IPS-NIHi11 (cell line): ENCODE data around the gene IGFBPL1.
A peak's percentile ranks its signal among the peaks of the same experiment; 100 is the strongest.
"Not testable (repeated sequence)": the region's sequence is repeated elsewhere in the genome, so short reads cannot be mapped to it uniquely, and the experiment has no call there.

Experiments
- DNase-seq: peaks from one replicate; pipeline ENCODE4 v3.0.0; 2012; ENCODE audit warnings: mixed read lengths, low spot score

IGFBPL1 gene

DNA sequence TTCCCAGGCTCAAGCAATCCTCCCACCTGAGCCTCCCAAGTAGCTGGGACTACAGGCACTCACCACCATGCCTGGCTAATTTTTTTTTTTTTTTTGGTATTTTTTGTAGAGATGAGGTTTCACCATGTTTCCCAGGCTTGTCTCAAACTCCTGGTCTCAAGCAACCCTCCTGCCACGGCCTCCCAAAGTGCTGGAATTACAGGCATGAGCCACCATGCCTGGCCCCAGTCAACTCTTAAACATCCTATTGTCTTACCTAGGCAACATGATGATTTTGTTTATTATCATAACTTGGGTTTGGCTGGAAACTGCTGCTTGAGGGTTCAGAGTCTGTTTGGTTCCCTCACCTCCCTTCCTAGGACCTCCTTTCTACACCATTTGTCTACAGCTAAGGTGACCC lies 25.1 kb downstream of the IGFBPL1 start:
- not testable (repeated sequence) for DNase-seq

DNA sequence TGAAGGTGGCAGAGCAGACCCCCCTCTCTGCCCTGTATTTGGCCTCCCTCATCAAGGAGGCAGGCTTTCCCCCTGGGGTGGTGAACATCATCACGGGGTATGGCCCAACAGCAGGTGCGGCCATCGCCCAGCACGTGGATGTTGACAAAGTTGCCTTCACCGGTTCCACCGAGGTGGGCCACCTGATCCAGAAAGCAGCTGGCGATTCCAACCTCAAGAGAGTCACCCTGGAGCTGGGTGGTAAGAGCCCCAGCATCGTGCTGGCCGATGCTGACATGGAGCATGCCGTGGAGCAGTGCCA lies 27.9 kb downstream of the IGFBPL1 start:
- no peak for DNase-seq

DNA sequence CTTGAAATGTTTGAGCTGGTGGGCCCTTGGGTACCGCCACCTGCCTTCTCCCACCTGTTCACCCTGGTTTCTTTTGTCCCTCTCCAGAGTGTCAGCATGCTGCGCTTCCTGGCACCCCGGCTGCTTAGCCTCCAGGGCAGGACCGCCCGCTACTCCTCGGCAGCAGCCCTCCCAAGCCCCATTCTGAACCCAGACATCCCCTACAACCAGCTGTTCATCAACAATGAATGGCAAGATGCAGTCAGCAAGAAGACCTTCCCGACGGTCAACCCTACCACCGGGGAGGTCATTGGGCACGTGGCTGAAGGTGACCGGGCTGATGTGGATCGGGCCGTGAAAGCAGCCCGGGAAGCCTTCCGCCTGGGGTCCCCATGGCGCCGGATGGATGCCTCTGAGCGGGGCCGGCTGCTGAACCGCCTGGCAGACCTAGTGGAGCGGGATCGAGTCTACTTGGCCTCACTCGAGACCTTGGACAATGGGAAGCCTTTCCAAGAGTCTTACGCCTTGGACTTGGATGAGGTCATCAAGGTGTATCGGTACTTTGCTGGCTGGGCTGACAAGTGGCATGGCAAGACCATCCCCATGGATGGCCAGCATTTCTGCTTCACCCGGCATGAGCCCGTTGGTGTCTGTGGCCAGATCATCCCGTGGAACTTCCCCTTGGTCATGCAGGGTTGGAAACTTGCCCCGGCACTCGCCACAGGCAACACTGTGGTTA lies 28.4 kb downstream of the IGFBPL1 start:
- DNase-seq, result no peak

DNA sequence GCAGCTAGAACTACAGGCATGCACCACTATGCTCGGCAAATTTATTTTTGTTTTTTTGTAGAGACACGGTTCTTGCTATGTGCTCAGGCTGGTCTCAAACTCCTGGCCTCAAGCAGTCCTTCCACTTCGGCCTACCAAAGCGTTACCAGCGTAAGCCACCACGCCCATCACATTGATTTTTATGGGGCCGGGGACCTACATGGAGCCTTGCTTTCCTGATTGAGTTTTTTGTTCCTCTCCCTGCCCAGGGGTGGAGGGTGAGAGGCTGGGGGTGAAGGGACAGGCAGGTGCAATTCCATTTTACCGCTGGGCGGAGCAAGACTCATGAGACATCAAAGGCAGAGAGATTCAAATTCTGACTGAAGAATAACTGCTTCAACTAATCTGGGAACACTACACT lies 29.8 kb downstream of the IGFBPL1 start:
- DNase-seq, result no peak

DNA sequence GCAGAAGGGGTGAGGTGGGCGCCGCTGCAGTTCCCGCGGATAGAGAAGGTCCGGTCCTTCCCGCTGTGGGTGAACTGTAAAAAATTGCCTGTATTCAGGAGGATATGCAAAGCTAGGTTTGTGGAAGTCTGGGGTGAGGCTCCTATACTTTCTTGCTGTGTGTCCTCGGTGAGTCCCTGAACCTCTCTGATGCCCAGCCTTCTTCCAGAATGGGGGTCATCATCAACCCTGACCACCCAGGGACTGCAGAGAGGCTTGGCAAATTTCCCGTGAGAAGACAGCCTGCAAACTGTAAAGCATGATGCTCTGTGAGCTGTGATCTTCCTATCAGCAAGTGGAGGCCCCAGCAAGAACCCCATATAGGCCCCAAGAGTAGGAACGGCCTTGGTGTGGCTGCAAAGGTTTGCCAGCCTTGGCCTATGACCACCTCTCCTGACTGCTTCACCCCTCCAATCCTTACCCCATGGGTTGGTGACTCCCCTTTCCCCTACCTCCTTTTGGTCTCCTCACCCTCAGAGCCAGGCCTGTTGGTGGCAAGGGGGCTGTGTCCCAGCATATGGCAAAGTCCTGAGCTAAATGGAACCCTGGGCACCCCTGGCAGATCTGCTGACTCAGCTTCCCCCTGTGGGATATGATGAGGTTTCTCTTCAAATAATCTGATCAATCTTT lies 31.0 kb downstream of the IGFBPL1 start:
- DNase-seq, result no peak

DNA sequence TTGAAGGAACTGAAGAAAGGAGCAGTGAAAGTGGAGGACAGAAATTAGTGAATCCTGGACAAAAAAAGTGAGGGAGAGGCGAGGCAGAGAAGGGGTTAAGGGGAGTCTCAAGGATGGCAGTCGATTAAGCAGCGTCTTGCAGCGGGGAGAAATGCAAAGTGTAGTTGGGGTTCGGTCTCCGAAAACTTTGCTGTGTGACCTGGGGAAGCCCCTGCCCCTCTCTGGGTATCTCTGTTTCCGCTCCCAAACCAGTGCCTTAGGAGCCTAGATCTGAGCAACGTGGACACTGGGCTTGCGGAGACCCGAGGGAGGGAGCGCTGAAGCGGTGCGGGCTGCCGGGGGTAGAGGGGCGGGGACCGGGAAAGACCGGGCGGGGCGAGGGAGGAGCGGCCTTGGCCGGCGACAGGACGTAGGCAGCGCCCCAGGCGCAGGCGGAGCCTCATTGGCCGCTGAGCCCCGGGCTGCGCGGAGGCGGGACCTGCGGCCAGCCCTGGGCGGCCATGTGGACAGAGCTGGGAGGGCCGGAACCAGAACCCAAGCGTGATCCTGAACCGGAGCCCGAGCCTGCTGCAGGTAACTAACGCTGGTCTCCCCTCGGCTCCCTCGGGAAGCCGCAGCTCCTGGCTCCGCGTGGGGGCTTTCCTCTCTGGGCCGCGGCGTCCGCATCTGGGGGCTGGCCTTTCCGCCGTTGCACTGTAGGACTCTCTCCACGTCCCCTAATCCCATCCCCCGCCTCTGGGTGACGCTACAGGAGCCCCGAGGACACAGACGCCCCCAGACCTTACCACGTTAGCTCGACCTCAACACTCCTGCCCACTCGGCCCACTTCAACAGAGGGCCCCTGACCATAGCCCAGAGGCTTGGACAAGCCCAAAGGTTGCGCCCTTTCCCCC lies 31.8 kb downstream of the IGFBPL1 start, which contains the start of gene ALDH1B1:
Gene ALDH1B1 (plus strand): TSS at position 468 of the 893 bp plus-strand sequence. CDS start 3,047 bp downstream, outside the sequence.
- DNase-seq, result peak; percentile 99

DNA sequence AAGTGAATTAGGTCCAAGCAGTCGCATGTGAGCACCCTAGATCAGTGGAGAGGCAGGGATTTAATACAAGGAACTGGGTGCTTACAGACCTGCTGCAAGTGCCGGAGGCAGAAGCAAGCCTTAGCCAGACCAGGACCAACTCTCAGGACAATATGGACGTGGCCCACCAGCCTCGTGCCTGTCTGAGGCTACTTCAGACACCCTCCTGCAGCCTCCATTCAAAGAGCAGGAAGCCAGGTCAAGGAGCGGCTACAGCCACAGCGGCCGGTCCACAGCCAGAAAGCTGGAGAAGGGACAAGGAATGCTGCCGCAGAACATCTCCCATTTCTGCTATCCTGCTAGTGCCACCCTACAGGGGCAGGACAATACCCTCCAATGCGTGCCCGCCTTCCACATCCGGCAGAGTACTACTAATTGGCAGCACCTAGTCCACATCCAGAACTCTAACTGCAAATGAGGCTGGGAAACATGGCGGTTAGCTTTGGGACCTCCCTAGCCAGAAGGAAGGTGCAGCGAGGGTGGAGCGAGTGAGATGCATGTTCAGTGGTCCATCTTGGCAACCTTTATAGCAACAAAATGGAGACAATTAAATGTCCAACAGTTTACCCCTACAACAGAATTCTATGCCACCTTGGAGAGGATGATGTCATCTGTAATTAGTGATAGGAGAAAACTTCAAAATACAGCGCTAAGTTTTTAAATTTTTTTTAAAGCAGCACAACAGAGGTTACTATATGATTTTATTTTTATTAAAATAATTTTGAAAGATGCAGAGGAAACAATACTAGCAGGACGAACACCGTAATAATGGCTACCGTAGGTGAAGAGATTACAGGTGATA lies 32.8 kb downstream of the IGFBPL1 start:
- DNase-seq, result no peak

DNA sequence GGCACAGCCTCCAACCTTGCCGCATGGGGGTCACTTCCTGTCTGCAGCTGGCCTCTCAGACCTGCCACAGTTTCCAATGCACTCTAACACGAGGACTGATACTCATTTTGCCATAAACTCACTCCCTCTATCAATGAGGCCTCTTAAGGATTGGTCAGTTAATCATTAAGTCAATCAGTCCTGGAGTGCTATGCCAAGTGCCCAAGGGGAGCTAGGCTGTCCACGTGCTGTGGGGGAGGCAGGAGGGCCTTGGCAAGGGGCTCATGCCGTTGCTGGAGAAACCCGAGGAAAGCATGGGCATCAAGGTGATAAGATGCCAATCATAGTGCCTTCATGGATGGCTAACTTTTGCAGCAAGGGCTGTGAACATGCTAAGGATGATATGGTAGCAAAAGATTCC lies 33.4 kb downstream of the IGFBPL1 start:
- DNase-seq, result no peak

DNA sequence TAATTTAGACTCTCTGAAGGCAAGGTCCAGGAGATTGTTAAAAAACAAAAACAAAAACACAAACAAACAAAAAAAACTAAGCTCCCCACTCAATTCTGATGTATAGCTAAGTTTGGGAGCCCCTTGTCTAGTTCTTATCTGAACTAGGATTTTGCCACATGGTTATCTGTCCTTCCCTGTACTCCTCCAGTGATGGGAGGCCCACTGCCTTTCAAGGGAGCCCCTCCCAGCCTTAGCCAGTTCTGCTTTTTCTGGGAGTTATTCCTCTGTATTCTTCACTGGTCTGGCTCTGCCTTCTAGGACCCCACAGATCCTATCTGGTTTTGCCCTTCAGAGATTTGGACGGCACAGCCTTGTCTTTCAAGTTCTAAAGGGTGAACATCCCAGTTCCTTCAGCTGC lies 33.8 kb downstream of the IGFBPL1 start:
- no peak for DNase-seq

DNA sequence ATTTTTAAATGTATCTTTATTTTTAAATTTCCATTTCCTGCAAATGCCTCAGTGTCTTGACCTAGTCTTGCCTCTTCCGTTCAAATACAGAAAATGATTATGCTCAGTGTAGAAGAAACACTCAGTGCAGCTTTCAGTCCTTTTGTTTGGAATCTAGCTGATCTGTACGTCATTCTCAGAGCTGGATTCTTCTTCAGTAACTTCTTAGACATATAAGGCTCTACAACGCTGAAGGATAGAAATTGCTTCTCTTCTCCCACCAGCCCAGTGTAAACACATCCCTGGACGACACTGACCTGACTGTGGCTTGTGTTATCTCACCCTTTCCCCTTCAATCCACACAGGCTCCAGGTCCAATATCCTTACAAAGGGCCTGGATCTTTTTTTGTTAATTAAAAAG lies 34.9 kb downstream of the IGFBPL1 start:
- DNase-seq, result no peak

DNA sequence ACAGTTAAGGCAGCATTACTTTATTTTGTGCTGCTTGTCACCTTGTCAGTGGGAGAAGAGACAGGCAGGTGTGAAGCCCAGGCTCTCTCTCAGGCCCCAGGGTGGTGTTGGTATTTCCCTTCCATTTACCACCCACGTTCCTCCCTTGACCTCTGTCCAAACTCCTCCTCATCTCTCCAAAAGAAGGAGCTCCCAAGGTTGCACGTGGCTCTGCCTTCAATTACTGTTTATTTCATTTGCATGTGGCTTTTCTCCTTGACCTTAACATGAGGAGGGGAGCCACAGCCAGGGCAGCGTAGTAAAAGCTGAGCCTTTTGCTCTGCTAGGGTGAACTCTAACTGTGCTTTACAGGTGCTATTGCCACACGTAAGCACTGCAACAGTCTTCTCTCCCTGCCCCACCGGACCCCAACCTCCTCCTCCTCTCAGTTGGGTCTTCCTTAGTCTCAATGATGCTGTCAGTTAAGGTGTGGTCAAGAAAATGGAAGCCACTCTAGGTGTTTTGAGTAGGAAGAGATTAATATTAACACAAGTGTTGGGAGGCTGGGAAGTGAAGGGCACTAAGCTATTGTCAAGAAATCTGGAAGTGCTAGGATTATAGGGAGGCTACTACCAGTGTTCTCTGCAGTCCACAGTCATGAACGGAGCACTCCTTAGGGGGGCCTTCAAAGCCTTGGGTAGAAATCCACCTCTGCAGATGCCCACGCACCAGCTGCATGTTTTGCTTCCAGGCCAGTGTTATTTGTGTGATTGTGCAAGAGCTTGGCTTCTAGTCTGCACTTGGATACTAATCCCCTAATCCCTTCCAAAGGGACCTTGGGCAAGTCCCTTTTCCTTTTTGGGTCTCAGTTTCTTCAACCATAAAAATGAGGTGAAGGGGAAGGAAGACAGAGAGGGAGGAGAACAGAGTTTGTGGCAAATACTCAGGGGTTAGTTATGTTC lies 35.7 kb downstream of the IGFBPL1 start:
- DNase-seq, result no peak

DNA sequence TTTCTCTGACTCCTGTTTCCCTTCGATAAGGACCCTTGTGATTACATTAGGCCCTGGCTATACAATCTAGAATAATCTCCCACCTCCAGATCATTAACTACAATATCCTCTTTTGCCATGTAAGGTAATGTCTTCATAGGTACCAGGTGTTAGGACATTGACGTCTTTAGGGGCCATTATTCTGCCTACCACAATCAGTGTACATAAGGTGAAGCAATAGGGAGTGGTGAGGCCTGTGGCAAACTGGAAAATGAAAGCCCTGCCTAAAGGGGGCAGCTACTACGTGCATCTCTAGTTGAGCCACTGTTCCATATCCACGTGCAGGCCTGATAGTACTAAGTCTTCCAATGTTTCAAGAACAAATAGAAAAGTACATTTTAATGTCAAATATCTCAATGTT lies 36.5 kb downstream of the IGFBPL1 start:
- DNase-seq, result no peak

DNA sequence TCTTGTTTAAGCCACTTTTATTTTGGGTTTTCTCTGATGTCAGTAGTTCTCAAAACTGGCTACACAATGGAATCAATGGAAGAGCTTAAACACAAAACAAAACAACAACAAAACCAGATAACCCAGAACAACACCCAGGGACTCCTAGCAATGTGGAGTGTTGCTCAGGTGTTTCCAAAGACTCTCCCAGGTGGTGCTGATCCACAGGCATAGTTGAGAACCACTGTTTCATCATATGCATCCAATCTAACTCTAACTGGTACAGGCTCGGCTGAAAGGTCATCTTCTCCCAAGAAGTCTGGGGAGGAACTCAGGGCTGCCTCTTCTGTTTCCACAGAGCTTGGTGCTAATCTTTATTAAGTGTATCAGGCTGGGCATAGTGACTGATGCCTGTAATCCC lies 37.2 kb downstream of the IGFBPL1 start:
- DNase-seq, result no peak

DNA sequence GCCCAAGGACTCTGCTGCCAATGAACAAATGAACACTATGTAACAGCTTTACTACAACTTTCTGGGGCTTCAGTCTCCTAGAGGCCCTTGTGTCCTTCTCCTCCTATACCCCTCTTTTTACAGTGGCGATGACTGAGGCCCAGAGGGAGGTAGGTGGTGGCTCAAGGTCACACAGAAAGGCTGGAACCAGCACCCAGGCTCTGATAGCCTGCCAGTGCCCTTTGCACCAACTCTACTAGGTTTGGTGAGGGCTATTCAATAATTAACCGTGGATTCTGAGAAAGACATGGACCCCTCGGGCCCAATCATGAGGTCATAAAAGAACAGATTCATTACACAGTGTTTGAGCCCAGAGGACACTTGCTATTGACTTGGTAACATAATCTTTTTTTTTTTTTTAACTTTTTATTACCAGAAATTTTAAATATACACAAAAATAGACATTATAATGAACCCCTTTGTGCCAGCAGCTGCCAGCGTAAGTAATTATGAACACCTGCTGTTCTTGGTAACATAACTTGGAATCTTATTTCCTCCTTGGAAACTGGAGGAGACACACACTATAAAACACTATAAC lies 37.8 kb downstream of the IGFBPL1 start:
- no peak for DNase-seq

DNA sequence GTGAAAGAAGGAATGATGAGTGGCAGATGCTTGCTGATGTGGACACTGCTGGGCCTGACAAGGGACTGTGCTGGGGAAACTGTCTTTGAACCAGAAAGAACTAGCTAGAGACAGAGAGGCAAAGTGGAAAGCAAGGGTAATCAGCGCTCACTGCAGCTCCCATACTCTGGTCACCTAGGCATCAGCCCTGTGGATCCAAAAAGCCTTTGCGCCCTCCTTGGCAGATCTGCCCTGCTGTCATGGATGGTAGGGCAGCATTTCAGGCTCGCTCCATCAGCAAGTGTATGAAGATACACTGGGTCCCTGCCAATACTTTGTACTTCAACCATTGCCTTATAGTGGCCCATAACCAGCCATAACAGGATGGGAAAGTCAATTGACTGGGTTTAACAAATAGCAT lies 38.4 kb downstream of the IGFBPL1 start:
- DNase-seq, result no peak

DNA sequence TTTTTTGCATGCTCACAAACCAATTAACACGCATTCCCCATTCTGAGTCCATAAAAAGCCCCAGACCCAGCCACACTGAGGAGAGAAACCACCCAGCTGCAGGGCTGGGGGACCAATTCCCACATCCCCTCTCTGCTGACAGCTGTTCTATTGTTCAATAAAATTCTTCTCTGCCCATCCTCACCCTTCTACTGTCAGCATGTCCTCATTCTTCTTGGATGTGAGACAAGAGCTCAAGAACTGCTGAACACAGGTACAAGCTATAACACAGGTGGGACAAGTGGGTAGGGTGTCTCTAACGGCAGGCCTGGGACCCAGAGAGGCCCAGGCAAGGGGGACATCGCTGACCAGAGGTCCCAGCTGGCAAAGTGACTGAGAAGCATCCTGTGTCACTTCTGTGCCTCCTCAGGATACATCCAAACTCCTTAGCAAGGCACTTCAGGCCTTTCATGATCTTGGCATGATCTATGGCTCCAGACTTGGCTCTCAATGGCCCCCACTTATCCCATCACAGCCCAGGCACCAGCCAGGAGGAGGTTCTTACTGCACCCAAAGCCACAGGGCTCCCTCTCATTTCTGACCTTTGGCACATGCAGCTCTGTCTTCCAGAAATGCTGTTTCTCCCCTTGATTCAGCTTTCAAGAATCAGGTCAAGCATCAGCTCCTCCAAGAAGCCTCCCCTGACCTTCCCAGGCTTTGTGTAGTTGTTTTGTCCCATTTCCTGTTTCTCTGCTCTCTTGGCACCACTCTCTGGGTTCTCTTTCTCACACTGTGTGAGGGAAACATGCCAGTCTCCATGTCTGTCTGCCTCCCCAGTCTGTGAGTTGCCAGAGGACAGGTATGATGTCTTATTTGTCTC lies 39.0 kb downstream of the IGFBPL1 start:
- no peak for DNase-seq

DNA sequence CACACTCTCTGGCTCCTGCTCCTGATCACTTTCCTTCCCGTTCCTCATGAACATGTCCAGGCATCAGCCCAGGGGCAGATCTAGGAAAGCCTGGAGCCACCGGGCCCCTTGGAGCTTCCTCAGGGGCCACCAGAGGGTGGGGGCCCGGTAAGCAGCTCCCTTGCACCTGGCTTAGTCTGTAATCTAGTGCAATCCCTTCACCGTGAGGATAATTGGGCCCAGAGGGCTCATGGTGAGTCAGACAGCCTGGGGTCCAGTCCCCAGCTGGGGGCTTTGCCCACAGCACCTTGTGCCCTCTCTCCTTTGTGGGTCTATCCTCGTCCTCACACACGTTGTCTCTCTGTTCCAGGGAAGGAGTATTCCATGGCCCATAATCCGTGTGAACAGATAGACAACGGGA lies 42.1 kb downstream of the IGFBPL1 start:
- DNase-seq, result no peak

DNA sequence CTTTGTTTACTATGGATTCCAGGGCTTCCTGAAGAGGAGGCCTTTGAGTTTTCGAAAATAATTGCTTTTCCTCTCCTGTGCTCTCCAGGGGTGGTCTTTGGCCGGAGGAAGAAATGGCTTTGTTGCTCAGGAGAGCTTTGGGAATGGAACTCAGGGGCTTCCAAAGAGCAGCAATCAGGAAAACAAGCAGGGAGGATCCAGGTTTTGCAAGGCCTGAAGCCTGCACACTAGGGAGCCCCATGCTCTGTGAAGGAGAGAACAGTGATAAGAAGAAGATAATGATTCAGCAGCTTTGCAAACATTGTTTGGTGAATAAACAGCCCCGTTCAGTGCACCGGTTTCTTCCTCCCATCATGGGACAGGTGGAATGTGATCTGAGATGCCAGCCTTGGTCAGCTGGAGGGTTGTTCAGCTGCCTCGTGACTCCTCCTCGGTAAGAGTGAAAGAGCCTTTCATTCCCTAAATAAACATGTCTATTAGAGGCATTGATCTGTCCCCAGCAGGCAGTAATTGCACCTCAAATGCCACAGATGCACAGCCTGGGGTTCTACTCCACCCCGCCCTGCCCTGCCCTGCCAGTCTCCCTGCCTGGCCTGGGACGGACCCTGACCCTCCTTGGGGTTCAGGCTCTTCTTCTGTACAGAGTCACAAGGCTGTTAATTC lies 43.3 kb downstream of the IGFBPL1 start:
- peak; percentile 36 for DNase-seq
